NCI-H128 (cell line): ENCODE measurements around the gene KIFC3.
"Not testable (repeated sequence)": the region's sequence is repeated elsewhere in the genome, so short reads cannot be mapped to it uniquely, and the experiment has no call there.

Experiments used
- DNase-seq: peaks from one replicate; lab custom pipeline; 2025; ENCODE audit not compliant: unreplicated experiment; lab: John Stamatoyannopoulos, UW

The KIFC3 gene

GRCh38 chr16:57802341-57803133 is at the start of gene KIFC3:
TSS of gene KIFC3 (minus strand) at chr16:57802491. CDS start at chr16:57798243, 4,248 bp downstream.
- DNase-seq = no peak

- no peak for DNase-seq
These were observed 45.9 kb upstream of the KIFC3 start for GRCh38 chr16:57848181-57848580.

- not testable (repeated sequence) for DNase-seq
These were observed 44.6 kb upstream of the KIFC3 start for GRCh38 chr16:57846931-57847330.

- no peak for DNase-seq
These were observed 43.9 kb upstream of the KIFC3 start for GRCh38 chr16:57846078-57846697.

- no peak for DNase-seq
These were observed 42.8 kb upstream of the KIFC3 start for GRCh38 chr16:57845115-57845514.

- DNase-seq = no peak
These were observed 42.2 kb upstream of the KIFC3 start for GRCh38 chr16:57844416-57845030.

GRCh38 chr16:57843400-57843799 is 41.1 kb upstream of the KIFC3 start:
- no peak for DNase-seq

- no peak for DNase-seq
These were observed 40.3 kb upstream of the KIFC3 start for GRCh38 chr16:57842601-57843000.

GRCh38 chr16:57840833-57841232 is 38.5 kb upstream of the KIFC3 start:
- DNase-seq = no peak

- no peak for DNase-seq
These were observed 35.9 kb upstream of the KIFC3 start for GRCh38 chr16:57838161-57838560.

GRCh38 chr16:57837305-57838125 is 35.2 kb upstream of the KIFC3 start:
- no peak for DNase-seq

GRCh38 chr16:57835439-57835838 is 33.1 kb upstream of the KIFC3 start:
- not testable (repeated sequence) for DNase-seq

- DNase-seq = no peak
These were observed 32.6 kb upstream of the KIFC3 start for GRCh38 chr16:57834936-57835335.

- no peak for DNase-seq
These were observed 28.7 kb upstream of the KIFC3 start for GRCh38 chr16:57830890-57831484.

GRCh38 chr16:57829969-57830360 is 27.7 kb upstream of the KIFC3 start:
- DNase-seq = no peak

GRCh38 chr16:57828272-57829161 is 26.2 kb upstream of the KIFC3 start:
- DNase-seq = no peak

GRCh38 chr16:57826706-57827625 is 24.7 kb upstream of the KIFC3 start:
- DNase-seq = no peak

- no peak for DNase-seq
These were observed 23.8 kb upstream of the KIFC3 start for GRCh38 chr16:57826052-57826451.
